CD4-positive, alpha-beta T cell treated with Interleukin-15 for 4 hours (primary cell): ENCODE measurements around the gene SPATA31A7.
"Not testable (repeated sequence)": the region's sequence is repeated elsewhere in the genome, so short reads cannot be mapped to it uniquely, and the experiment has no call there.

Experiments used
- DNase-seq: peaks from one replicate; pipeline ENCODE4 v3.0.0-alpha.2; 2020; ENCODE audit warnings: low spot score

SPATA31A7 gene

DNA sequence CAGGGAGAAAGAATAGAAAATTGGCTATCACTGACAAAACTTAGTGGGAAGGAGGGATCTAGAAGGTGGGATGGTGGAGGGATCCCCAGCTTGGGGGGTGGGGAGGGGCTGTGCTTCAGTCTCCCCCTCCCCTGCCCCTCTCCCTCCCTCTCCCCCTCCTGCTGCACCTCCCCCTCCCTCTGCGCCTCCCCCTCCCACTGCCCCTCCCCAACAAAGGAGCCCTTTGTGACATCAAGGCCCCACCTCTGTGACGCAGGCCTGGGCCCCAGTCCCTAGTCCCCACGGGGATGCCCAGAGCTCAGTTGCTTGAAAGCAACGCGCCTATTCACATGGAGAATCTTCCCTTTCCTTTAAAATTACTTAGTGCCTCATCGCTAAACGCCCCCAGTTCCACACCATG lies at the start of gene SPATA31A7:
TSS of gene SPATA31A7 (plus strand) at position 301 of the 400 bp plus-strand sequence. CDS start at position 330, 29 bp downstream.
- DNase-seq: not testable (repeated sequence)

DNA sequence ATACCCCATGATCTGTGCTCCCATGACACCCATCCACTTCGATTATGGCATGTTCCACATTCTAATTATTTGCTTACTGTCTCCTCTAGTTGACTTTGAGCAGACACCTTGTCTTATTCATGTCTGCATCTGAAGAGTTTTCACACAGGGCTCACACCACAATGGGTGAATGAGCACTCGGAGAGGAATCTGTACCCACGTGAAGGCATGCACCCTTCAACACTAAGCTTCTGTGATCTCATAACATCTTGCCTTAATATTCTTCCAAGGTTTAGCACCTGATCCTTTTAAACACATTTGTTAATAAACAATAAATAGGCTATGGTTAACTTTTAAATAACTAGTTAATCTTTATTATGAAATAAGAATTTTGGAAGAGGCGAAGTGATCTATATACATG lies 36.6 kb downstream of the SPATA31A7 start:
- DNase-seq: not testable (repeated sequence)
